Measurements from ENCODE around the gene ACBD6.

GRCh38 chr1:180468311-180468710 lies 34.1 kb downstream of the ACBD6 start:
- no peak for TF ChIP-seq POLR2A (IDR thresholded peaks at IDR 0.05; ENCODE audit: low read length)
- TF ChIP-seq GATA1 (IDR thresholded peaks at IDR 0.05; ENCODE audit: low read depth, low read length): no peak

Data from erythroblast (primary cell).